ENCODE results near the gene SREBF2.

The SREBF2 gene

GRCh38 chr22:41902016-41902415, 69.1 kb downstream of the SREBF2 start:
- H3K27ac ChIP-seq, result no peak overlapping the region
- no peak for TF ChIP-seq CTCF (IDR thresholded peaks at IDR 0.05; ENCODE audit: low read depth, low read length)
- H3K9me3 ChIP-seq (ENCODE audit: severe bottlenecking), result no peaks in the 10 kb centered on the region
- no peak for DNase-seq
- no peaks in the 10 kb centered on the region for H3K27me3 ChIP-seq (ENCODE audit: insufficient read depth, low read depth, severe bottlenecking)
- no peak overlapping the region for H3K4me3 ChIP-seq (ENCODE audit: low read depth, low read length)
- H3K36me3 ChIP-seq, result peaks cover 85% of the 10 kb centered on the region

GRCh38 chr22:41902932-41903421, 70.1 kb downstream of the SREBF2 start:
- Histone ChIP-seq H3K36me3 (peaks cover 79% of the 10 kb centered on the region), H3K4me3 (ENCODE audit: low read depth, low read length) (no peak overlapping the region)
- TF ChIP-seq CTCF (IDR thresholded peaks at IDR 0.05; ENCODE audit: low read depth, low read length), result no peak

GRCh38 chr22:41904450-41905410, 71.8 kb downstream of the SREBF2 start:
- DNase-seq, result no peak
- no peak overlapping the region for H3K27ac ChIP-seq
- TF ChIP-seq CTCF (IDR thresholded peaks at IDR 0.05; ENCODE audit: low read depth, low read length), result no peak
- H3K9me3 ChIP-seq (ENCODE audit: severe bottlenecking), result no peaks in the 10 kb centered on the region
- H3K27me3 ChIP-seq (ENCODE audit: insufficient read depth, low read depth, severe bottlenecking), result no peaks in the 10 kb centered on the region
- no peak overlapping the region for H3K4me3 ChIP-seq (ENCODE audit: low read depth, low read length)
- H3K36me3 ChIP-seq, result peaks cover 62% of the 10 kb centered on the region

More at GRCh38 chr22:41902932-41903421, 70.1 kb downstream of the SREBF2 start:
- H3K9me3 ChIP-seq (ENCODE audit: severe bottlenecking), result no peaks in the 10 kb centered on the region
- no peak for DNase-seq
- H3K27ac ChIP-seq, result no peak overlapping the region
- H3K27me3 ChIP-seq (ENCODE audit: insufficient read depth, low read depth, severe bottlenecking), result no peaks in the 10 kb centered on the region

- Histone ChIP-seq H3K9me3 (ENCODE audit: severe bottlenecking) (no peaks in the 10 kb centered on the region), H3K27me3 (ENCODE audit: insufficient read depth, low read depth, severe bottlenecking) (no peaks in the 10 kb centered on the region), H3K27ac (no peak overlapping the region), H3K4me3 (ENCODE audit: low read depth, low read length) (no peak overlapping the region), H3K36me3 (peaks cover 53% of the 10 kb centered on the region)
- TF ChIP-seq CTCF (IDR thresholded peaks at IDR 0.05; ENCODE audit: low read depth, low read length), result no peak
- no peak for DNase-seq
Observed at GRCh38 chr22:41905411-41906202, 72.7 kb downstream of the SREBF2 start.

- Histone ChIP-seq H3K36me3 (peaks cover 43% of the 10 kb centered on the region), H3K27ac (no peak overlapping the region), H3K4me3 (ENCODE audit: low read depth, low read length) (no peak overlapping the region), H3K27me3 (ENCODE audit: insufficient read depth, low read depth, severe bottlenecking) (no peaks in the 10 kb centered on the region), H3K9me3 (ENCODE audit: severe bottlenecking) (no peaks in the 10 kb centered on the region)
- no peak for TF ChIP-seq CTCF (IDR thresholded peaks at IDR 0.05; ENCODE audit: low read depth, low read length)
- no peak for DNase-seq
Observed at GRCh38 chr22:41906822-41907221, 73.9 kb downstream of the SREBF2 start.
